Measurements from ENCODE around the gene ODAD4. TPM values are rescaled to one million over a fixed set of nuclear protein-coding genes. Genes with fewer than 3 reads are reported as not detected.

The ODAD4 gene
- total RNA-seq, 1 donor from 2014 or later, result 0.13 TPM

DNA sequence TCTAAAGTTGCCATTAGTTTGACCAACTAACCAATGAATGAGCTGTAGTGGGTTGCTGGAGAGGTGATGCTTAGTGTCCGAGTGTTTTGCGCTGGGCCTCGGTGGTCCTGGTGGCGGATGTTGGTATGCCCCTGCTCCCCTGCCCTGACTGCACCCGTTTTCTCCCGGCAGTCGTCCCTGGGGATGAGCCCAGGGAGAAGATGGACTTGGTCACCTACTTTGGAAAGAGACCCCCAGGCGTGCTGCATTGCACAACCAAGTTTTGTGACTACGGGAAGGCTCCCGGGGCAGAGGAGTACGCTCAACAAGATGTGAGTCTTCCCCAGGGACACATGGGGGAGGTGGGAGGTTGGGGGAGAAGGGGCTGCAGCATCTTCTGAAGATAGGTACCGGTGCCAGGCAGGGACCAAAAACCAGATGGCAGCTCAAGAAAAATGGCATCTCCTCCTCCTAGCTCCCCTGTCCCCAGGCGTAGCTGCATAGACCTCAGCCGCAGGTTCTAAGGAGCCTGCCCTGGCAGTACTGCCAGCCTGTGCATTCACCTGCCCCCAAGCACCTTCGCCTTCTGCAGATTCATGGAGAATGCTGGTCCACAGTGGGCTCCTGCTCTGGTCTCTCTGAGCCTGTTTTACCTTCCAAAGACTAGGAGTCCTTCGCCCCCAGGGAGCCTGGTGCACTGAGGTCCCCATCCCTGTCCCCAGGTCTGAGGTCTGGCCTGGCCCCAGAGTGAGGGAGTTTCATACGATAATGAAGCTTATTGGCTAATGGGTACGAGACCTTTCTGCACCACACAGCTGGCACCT, 41.5 kb downstream of the ODAD4 start:
- DNase-seq (ENCODE audit: low read depth, low spot score), result no peak

DNA sequence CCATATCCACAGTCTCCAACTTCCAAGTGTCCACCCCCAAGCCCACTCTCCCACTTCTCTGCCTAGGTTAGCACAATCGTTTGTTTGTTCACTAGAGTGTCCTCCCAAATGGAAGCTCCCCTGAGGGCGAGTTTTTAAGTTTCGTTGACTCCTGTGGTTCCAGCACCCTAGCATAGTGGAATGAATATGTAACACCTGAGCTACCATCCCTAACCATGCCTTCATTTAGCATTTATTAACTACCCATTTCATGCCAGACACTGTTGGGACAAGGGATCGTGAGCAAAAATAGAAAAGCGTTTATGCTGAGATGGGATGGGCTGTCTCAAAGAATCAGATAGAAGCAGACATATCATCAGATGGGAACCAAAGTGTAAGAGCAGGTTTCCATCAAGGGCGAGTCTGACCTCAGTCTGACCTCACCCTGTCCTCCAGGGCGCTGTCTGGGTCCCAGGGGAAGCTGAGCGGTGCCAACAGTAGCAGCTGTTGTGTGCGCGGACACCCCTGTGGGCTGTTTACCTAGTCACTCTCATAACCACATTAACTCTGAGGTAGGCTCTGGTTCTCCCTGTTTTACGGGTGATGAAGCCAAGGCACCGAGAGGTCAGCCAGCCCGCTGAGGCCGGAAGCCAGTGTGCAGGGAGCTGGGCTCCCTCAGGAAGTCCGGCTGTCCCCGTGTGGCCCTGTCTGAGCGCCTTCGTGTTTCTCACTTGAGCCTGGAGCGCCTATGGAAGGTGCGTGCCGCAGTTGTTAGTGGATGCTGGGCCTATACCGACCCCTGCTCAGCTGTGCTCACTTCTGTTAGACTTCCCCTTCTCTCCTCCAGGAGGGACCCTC, 42.4 kb downstream of the ODAD4 start:
- no peak for DNase-seq (ENCODE audit: low read depth, low spot score)

DNA sequence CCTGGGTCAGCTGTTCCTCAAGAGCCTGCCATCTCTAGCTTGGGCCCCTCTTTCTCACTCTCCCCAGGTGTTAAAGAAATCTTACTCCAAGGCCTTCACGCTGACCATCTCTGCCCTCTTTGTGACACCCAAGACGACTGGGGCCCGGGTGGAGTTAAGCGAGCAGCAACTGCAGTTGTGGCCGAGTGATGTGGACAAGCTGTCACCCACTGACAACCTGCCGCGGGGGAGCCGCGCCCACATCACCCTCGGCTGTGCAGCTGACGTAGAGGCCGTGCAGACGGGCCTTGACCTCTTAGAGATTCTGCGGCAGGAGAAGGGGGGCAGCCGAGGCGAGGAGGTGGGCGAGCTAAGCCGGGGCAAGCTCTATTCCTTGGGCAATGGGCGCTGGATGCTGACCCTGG, 43.0 kb downstream of the ODAD4 start:
- DNase-seq (ENCODE audit: low read depth, low spot score), result no peak

GRCh38 chr17:41974031-41974430, 43.6 kb downstream of the ODAD4 start:
- no peak for DNase-seq (ENCODE audit: low read depth, low spot score)

DNA sequence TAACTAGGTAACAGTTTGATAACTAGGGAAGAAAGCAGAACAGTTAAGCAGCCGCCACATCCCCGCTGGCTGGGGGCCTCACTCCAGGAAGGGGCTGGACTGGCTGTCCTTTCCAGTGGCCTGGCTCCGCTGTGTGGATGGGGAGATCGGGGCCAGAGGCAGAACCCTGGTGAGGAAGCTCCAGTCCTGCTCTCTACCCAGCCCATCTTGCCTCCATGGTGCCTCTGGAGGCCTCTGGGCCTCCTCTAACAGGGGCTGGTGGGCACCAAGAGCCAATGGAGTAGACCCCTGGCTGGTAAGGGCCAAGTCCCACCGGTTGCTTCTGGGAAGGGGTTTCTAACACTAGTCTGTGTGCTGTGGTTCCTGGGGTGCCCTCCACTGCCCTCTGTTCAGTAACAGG, 44.2 kb downstream of the ODAD4 start:
- DNase-seq (ENCODE audit: low read depth, low spot score), result no peak

GRCh38 chr17:41975099-41976083, 45.0 kb downstream of the ODAD4 start:
- no peak for DNase-seq (ENCODE audit: low read depth, low spot score)

DNA sequence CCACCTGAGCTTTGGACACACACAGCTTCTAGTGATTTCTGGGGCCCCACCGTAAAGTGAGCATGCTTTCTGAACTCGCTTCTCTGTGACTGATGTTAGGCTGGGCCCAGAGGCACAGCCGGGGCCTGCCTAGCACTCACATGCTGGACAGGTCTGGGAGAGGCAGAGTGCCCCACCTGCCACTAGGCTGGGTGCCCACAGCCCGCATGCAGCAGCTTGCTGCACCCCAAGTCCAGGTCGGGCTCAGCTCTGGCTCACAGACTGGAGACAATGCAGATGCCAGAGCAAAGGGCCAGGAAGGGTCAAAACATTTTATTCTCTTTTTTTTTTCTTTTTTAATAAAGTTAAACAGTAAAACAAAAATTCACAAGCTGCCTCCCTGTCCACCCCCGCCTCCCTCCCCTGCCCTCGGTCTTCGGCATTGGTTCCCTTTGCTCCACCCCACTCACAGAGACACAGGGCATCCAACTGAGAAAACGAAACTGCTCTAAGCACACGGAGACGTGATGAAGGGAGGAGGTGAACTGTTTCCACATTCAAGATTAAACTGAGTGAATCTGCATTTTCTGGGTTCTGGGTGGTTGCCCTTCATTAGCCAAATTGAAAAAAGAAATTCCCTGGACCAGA, 45.8 kb downstream of the ODAD4 start:
- DNase-seq (ENCODE audit: low read depth, low spot score), result no peak

DNA sequence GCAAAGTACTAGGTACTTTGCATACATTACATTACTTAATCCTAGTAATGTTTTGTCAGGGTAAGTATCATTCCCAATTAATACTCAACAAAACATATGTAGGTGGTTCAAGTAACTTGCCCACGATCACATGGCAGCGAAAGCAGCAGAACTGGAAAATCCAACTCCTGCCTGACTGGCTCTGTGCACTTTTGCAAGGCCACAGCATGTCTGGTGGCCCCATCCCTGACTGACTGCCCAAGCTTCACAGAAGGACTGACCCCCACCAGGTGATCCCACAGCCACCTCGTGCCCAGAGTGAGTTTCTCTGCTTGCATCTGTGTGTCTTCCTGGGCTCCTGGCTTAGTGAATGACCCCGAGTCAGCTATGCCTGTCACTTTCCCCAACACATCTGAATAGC, 47.6 kb downstream of the ODAD4 start:
- DNase-seq (ENCODE audit: low read depth, low spot score), result no peak

DNA sequence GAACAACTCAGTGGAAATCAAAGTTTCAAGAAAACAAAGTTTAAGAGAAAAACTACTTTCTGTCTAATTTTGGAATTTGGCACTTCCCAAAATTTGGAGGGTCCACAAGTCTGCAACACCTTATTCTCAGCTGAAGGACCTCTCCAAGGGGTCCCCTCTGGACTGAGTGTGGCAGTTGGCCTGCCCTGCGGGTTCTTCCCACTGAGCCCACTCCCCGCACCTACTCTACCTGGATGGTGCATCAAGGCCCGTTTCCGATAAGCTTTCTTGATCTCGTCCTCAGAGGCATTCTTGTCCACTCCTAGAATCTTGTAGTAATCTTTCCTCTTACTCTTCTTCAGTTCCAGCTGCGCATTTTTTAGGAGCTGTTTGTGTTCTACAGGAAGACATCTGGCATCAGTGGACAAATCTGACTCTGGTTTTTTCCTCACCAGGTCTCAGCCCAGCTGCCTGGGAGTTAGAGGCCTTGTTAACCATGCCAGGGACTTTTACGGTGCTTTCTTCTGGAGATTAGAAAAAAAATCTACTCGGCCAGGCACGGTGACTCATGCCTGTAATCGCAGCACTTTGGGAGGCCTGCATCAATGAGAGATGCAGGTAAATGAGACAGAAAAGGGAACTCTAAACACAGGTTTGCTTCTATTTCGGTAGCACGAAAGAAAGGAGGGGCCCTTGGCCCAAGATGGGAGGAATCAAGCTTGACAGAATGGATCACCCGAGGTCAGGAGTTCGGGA, 51.8 kb downstream of the ODAD4 start:
- DNase-seq (ENCODE audit: low read depth, low spot score), result no peak

DNA sequence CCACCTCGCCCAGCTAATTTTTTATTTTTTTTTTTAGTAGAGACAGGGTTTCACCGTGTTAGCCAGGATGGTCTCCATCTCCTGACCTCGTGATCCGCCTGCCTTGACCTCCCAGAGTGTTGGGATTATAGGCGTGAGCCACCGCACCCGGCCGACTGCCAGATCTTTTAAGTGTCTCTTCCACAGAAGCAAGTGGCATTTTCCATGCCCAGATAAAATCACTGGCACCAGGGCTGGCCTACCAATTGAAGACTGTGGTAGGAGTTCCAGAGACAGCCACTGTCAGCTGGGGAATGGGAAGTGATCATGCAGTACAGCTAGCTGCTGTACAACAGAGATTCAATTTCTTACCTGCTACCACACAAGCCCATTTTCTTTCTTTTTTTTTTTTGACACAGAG, 54.0 kb downstream of the ODAD4 start:
- DNase-seq (ENCODE audit: low read depth, low spot score), result no peak

DNA sequence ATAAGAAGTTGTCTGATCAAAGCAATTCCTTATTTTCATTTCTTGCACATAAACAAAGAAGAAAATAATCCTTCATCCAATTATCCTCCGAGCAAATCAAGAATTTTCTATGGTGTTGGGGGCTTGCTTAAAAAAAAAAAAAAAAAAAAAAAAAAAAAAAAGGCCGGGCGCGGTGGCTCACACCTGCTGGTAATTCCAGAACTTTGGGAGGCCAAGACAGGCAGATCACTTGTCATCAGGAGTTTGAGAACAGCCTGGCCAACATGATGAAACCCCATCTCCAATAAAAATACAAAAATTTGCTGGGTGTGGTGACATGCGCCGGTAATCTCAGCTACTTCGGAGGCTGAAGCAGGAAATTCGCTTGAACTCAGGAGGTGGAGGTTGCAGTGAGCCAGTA, 55.5 kb downstream of the ODAD4 start:
- no peak for DNase-seq (ENCODE audit: low read depth, low spot score)

DNA sequence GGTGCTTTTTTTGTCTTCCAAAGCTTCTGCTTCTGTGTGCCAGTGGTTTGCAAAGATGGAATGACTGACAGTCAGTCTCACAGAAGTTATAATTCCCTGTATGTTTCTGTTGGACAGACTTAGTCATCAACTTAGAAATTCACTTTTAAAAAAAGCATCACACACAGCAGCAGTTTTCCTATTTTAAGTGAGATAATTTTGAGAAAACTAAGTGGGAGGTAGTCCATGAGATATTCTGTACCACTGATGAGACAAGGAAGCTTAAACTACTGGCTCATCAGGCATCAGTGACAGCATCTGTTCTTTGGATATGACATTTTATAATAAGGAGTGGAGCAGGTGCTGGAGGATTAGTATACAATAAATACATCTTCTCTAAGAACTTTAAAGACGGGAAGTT, 56.2 kb downstream of the ODAD4 start:
- no peak for DNase-seq (ENCODE audit: low read depth, low spot score)

GRCh38 chr17:41987642-41988041, 57.2 kb downstream of the ODAD4 start:
- DNase-seq (ENCODE audit: low read depth, low spot score), result no peak

GRCh38 chr17:41988418-41988817, 58.0 kb downstream of the ODAD4 start:
- no peak for DNase-seq (ENCODE audit: low read depth, low spot score)

DNA sequence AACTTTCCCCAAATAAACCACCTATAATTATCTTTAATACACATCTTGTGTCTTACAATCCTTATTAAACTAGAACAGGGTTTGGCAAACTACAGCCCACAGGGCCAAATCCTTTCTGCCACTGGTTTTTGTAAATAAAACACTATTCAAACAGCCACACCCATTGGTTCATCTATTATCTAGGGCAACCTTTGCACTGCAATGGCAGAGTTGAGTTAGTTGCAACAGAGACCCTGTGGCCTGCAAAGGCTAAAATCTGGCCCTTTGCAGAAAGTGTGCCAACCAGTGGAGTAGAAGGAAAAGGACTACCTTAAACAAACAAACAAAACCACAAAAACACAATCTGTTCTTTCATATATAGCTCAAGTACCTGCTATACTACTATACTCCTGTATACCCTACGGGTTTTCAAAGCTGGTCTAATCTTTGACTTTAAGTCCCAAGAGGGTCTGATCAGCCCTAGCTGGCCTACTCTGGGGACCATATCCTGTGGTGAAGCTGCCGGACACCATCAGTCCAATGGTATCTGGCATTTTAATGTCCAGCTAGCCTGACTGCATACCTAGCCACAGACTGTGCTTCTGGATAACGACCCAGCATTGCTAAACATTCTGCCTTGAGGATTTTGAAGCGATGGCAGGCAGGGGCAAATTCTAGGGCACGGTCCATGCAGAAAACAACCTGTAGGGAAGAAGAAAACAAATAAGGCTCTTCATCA, 59.4 kb downstream of the ODAD4 start:
- no peak for DNase-seq (ENCODE audit: low read depth, low spot score)

GRCh38 chr17:41992576-41992975, 62.2 kb downstream of the ODAD4 start:
- no peak for DNase-seq (ENCODE audit: low read depth, low spot score)

- DNase-seq (ENCODE audit: low read depth, low spot score), result no peak
These were observed 66.4 kb downstream of the ODAD4 start for GRCh38 chr17:41996855-41997164.

GRCh38 chr17:41998497-41998896, 68.1 kb downstream of the ODAD4 start:
- no peak for DNase-seq (ENCODE audit: low read depth, low spot score)

- DNase-seq (ENCODE audit: low read depth, low spot score), result no peak
These were observed 70.2 kb downstream of the ODAD4 start for GRCh38 chr17:42000413-42001133.

Measured in pulmonary artery endothelial cell (primary cell).